ENCODE measurements around the gene ENPP3. TPM values are rescaled to one million over a fixed set of nuclear protein-coding genes. Genes with fewer than 3 reads are reported as not detected.
"Not testable (repeated sequence)": the region's sequence is repeated elsewhere in the genome, so short reads cannot be mapped to it uniquely, and the experiment has no call there.

The ENPP3 gene
- total and polyA plus RNA-seq, 2 of the 13 experiments (the other 11 are each of a cell fraction or from before 2014, with no cell fraction given): 40.0 to 75.4 TPM

DNA sequence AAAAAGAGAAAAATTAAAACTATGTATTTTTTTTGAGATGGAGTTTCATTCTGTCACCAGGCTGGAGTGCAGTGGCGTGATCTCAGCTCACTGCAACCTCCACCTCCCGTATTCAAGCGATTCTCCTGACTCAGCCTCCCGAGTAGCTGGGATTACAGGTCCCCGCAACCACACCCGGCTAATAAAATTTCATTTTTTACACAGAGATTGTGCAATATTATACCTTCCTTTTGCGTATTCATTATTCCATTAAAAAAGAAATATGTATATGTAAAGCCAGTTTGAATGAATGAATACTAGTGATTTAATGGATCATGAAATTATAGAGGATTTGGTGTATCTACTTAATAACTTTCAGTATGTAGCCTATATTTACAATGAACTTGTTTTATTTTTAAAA, 111.9 kb downstream of the ENPP3 start:
- no peak for ATAC-seq
- H3K36me3 ChIP-seq (replicated peaks in 1 of 2; ENCODE audit: control insufficient read depth in 1 of 2, insufficient read depth in 2 of 2, low read length in 2 of 2): peaks cover 0 to 1% of the 10 kb centered on the region in 2 experiments; a peak in 1 of 5 replicates
- TF ChIP-seq TEAD3 (CRISPR knock-in tag; optimal IDR thresholded peaks at IDR 0.05; ENCODE audit: borderline replicate concordance) (no peak), CEBPB (IDR thresholded peaks at IDR 0.05; ENCODE audit: borderline replicate concordance, low read depth, low read length) (peak; percentile 55; the same call in 1 of the 2 replicates)
- TF ChIP-seq, protein P1, sequence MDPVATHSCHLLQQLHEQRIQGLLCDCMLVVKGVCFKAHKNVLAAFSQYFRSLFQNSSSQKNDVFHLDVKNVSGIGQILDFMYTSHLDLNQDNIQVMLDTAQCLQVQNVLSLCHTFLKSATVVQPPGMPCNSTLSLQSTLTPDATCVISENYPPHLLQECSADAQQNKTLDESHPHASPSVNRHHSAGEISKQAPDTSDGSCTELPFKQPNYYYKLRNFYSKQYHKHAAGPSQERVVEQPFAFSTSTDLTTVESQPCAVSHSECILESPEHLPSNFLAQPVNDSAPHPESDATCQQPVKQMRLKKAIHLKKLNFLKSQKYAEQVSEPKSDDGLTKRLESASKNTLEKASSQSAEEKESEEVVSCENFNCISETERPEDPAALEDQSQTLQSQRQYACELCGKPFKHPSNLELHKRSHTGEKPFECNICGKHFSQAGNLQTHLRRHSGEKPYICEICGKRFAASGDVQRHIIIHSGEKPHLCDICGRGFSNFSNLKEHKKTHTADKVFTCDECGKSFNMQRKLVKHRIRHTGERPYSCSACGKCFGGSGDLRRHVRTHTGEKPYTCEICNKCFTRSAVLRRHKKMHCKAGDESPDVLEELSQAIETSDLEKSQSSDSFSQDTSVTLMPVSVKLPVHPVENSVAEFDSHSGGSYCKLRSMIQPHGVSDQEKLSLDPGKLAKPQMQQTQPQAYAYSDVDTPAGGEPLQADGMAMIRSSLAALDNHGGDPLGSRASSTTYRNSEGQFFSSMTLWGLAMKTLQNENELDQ (CRISPR knock-in tag; IDR thresholded peaks at IDR 0.05; ENCODE audit: borderline replicate concordance): no peak
- no peak overlapping the region for H2AFZ ChIP-seq (ENCODE audit: low read length)
- no peak overlapping the region for H3K9ac ChIP-seq (ENCODE audit: insufficient read depth, low read depth, low read length)
- no peak for FAIRE-seq
- no peaks in the 10 kb centered on the region for H4K20me1 ChIP-seq (ENCODE audit: insufficient read depth, low read length)
- intact Hi-C loops (cut with micrococcal nuclease; ENCODE audit: unreplicated experiment): no loop called here
- H3K27ac ChIP-seq (ENCODE audit: extremely low read length, insufficient read depth, low read length): no peak overlapping the region
- CTCF ChIA-PET (ENCODE audit: low intra/inter-chr PET ratio, low total read pairs): no interaction called here
- H3K4me1 ChIP-seq (ENCODE audit: insufficient read depth, low read length): peaks cover 37% of the 10 kb centered on the region
- no peaks in the 10 kb centered on the region for H3K27me3 ChIP-seq (ENCODE audit: control insufficient read depth in 1 of 2, insufficient read depth in 2 of 2, low read length in 2 of 2)
- H3K79me2 ChIP-seq (ENCODE audit: insufficient read depth, low read length): no peaks in the 10 kb centered on the region
- POLR2A ChIA-PET: no interaction called here
- H3K4me3 ChIP-seq (replicated peaks in 1 of 3; ENCODE audit: insufficient read depth in 1 of 3, low read depth in 2 of 3, low read length in 3 of 3): no peak overlapping the region
- no TSS peak for BruUV-seq (replicated peaks)
- no peak for DNase-seq (ENCODE audit: low spot score)
- in situ Hi-C loops (cut with HindIII; ENCODE audit: extremely low pct_ligation_motif_present, low pct_unique_long_range_greater_than_20kb): no loop called here
- WGBS (ENCODE audit: low lambda C conversion rate): 97% methylated on average over 7 of the region's 7 CpGs
- no peaks in the 10 kb centered on the region for H3K9me3 ChIP-seq (ENCODE audit: low read length)
- H3K4me2 ChIP-seq (ENCODE audit: low read depth, low read length): no peak overlapping the region

DNA sequence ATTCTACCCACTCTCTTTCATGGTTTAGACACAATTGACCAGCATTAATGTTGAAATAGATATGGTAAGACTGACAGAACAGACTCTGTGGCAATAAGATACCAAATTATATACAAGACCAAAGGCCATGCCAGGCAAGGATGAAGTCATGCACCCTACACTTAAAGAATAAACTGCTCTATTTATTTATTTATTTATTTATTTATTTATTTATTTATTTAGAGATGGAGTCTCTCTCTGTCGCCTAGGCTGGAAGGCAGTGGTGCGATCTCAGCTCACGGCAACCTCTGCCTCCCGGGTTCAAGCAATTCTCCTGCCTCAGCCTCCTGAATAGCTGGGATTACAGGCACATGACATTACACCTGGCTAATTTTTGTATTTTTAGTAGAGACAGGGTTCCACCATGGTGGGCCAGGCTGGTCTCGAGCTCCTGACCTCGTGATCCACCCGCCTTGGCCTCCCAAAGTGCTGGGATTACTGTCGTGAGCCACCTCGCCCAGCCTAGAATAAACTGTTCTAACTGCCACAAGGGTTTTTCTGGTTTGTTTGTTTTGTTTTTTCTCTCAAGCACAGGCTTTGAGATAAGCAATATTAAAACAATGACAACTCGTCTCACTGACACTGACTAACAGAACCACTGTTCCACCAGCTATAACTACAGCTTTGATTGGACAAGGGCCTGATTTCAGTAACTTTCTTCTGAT, 114.1 kb downstream of the ENPP3 start:
- in situ Hi-C loops (cut with HindIII; ENCODE audit: extremely low pct_ligation_motif_present, low pct_unique_long_range_greater_than_20kb); H4K20me1 ChIP-seq (ENCODE audit: insufficient read depth, low read length); H3K36me3 ChIP-seq (replicated peaks in 1 of 2; ENCODE audit: control insufficient read depth in 1 of 2, insufficient read depth in 2 of 2, low read length in 2 of 2); DNase-seq (ENCODE audit: low spot score); intact Hi-C loops (cut with micrococcal nuclease; ENCODE audit: unreplicated experiment); H3K9me3 ChIP-seq (ENCODE audit: low read length); H3K4me2 ChIP-seq (ENCODE audit: low read depth, low read length); FAIRE-seq; H3K4me3 ChIP-seq (replicated peaks in 1 of 3; ENCODE audit: insufficient read depth in 1 of 3, low read depth in 2 of 3, low read length in 3 of 3); ATAC-seq; H3K27me3 ChIP-seq (ENCODE audit: control insufficient read depth in 1 of 2, insufficient read depth in 2 of 2, low read length in 2 of 2); H3K79me2 ChIP-seq (ENCODE audit: insufficient read depth, low read length); CTCF ChIA-PET (ENCODE audit: low intra/inter-chr PET ratio, low total read pairs); H3K9ac ChIP-seq (ENCODE audit: insufficient read depth, low read depth, low read length); BruUV-seq (replicated peaks): not testable (repeated sequence)
- POLR2A ChIA-PET: interaction anchor here (0.9 kb wide), 1 partner anchor 86 kb away, joined by 3 read pairs; no protein-coding TSS in a partner anchor
- TF ChIP-seq, protein P2, sequence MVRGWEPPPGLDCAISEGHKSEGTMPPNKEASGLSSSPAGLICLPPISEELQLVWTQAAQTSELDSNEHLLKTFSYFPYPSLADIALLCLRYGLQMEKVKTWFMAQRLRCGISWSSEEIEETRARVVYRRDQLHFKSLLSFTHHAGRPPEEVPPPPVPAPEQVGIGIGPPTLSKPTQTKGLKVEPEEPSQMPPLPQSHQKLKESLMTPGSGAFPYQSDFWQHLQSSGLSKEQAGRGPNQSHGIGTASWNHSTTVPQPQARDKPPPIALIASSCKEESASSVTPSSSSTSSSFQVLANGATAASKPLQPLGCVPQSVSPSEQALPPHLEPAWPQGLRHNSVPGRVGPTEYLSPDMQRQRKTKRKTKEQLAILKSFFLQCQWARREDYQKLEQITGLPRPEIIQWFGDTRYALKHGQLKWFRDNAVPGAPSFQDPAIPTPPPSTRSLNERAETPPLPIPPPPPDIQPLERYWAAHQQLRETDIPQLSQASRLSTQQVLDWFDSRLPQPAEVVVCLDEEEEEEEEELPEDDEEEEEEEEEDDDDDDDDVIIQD (CRISPR knock-in tag; IDR thresholded peaks at IDR 0.05; ENCODE audit: low read depth): 0 out of 2 replicates have a peak, but pooled peaks have one; percentile 59
- TF ChIP-seq POGZ (CRISPR knock-in tag; IDR thresholded peaks at IDR 0.05) (0 out of 2 replicates have a peak, but pooled peaks have one; percentile 25), ZNF136 (CRISPR knock-in tag; IDR thresholded peaks at IDR 0.05; ENCODE audit: low read depth) (peak; percentile 44; the same call in 1 of the 2 replicates)
- TF ChIP-seq, protein P3, sequence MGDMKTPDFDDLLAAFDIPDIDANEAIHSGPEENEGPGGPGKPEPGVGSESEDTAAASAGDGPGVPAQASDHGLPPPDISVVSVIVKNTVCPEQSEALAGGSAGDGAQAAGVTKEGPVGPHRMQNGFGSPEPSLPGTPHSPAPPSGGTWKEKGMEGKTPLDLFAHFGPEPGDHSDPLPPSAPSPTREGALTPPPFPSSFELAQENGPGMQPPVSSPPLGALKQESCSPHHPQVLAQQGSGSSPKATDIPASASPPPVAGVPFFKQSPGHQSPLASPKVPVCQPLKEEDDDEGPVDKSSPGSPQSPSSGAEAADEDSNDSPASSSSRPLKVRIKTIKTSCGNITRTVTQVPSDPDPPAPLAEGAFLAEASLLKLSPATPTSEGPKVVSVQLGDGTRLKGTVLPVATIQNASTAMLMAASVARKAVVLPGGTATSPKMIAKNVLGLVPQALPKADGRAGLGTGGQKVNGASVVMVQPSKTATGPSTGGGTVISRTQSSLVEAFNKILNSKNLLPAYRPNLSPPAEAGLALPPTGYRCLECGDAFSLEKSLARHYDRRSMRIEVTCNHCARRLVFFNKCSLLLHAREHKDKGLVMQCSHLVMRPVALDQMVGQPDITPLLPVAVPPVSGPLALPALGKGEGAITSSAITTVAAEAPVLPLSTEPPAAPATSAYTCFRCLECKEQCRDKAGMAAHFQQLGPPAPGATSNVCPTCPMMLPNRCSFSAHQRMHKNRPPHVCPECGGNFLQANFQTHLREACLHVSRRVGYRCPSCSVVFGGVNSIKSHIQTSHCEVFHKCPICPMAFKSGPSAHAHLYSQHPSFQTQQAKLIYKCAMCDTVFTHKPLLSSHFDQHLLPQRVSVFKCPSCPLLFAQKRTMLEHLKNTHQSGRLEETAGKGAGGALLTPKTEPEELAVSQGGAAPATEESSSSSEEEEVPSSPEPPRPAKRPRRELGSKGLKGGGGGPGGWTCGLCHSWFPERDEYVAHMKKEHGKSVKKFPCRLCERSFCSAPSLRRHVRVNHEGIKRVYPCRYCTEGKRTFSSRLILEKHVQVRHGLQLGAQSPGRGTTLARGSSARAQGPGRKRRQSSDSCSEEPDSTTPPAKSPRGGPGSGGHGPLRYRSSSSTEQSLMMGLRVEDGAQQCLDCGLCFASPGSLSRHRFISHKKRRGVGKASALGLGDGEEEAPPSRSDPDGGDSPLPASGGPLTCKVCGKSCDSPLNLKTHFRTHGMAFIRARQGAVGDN (CRISPR knock-in tag; IDR thresholded peaks at IDR 0.05): peak; percentile 44
- Histone ChIP-seq H2AFZ (ENCODE audit: low read length) (peak overlapping the region; percentile 32), H3K27ac (ENCODE audit: extremely low read length, insufficient read depth, low read length) (peak overlapping the region; percentile 25), H3K4me1 (ENCODE audit: insufficient read depth, low read length) (peaks cover 48% of the 10 kb centered on the region)
- 88% methylated on average over 10 of the region's 10 CpGs for WGBS (ENCODE audit: low lambda C conversion rate)
